Body of pancreas (tissue), 4 donors: ENCODE results near the gene MMD.
"Not testable (repeated sequence)": the region's sequence is repeated elsewhere in the genome, so short reads cannot be mapped to it uniquely, and the experiment has no call there.

Experiments used
- CTCF ChIP-seq, 7 experiments: fragments of 450-650 bp in 4 of 7; fragments of 200-600 bp in 3 of 7; sonication (generic) in 3 of 7; IDR thresholded peaks; one replicate each; pipeline ENCODE4 v1.5.1; 2016 to 2019; ENCODE audit warnings: antibody characterized with exemption in 7 of 7
- POLR2A ChIP-seq, 3 donors: fragments of 450-650 bp; IDR thresholded peaks; one replicate each; pipeline ENCODE4 v1.6.1; 2016; ENCODE audit warnings: antibody characterized with exemption in 3 of 3, mild to moderate bottlenecking in 2 of 3

GRCh38 chr17:55404197-55404596 is 17.4 kb downstream of the MMD start:
- TF ChIP-seq CTCF, POLR2A (IDR thresholded peaks at IDR 0.05): not testable (repeated sequence)
